ENCODE results near the gene DNM1. TPM values are rescaled to one million over a fixed set of nuclear protein-coding genes. Genes with fewer than 3 reads are reported as not detected.

The DNM1 gene
- total RNA-seq, 2 experiments from 2014 or later, result 0.60 to 1.0 TPM

GRCh38 chr9:128296340-128297220 is 93.4 kb downstream of the DNM1 start:
- no peak for DNase-seq
- Mint-ChIP-seq H3K4me3 (no peak overlapping the region), H3K4me1 (peaks cover 4% of the 10 kb centered on the region), H3K36me3 (ENCODE audit: low read depth) (no peaks in the 10 kb centered on the region), H3K9me3 (no peaks in the 10 kb centered on the region), H3K27me3 (no peaks in the 10 kb centered on the region), H3K27ac (peak overlapping the region; percentile 25)
- CTCF ChIA-PET, result interaction anchor here (1.0 to 2.3 kb wide), 9 partner anchors 8 to 117 kb away, joined by 3 to 6 read pairs (median 4); partner anchors contain the start of genes GOLGA2 and SWI5
- POLR2A ChIA-PET, result no interaction called here

DNA sequence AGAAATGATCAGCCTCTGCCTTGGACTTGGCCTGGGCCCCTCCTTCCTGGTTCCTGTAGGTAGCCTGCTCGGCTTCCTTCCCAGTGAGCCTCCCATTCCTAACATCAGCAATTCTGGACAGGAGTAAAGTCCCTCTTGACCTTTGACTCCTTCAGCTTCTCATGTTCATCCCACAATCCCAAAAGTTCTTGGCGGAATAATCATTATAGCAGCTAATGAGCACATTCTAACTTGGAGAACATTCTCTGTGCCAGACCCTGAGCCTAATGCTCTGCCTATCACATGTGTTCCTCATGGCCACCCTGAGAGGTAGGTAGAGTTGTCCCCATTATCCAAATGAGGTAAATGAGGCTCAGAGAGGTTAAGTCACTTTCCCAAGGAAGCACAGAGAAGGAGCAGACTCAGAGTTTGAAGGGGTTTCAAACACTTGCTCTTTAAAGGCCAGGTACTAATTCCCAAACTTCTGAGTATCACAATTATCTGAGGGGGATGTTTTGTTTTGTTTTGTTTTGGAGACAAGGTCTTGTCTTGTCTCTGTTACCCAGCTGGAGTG is 94.1 kb downstream of the DNM1 start:
- H3K27me3 Mint-ChIP-seq, result no peaks in the 10 kb centered on the region
- POLR2A ChIA-PET, result no interaction called here
- peaks cover 4% of the 10 kb centered on the region for H3K4me1 Mint-ChIP-seq
- H3K27ac Mint-ChIP-seq, result no peak overlapping the region
- no peaks in the 10 kb centered on the region for H3K9me3 Mint-ChIP-seq
- no peak for DNase-seq
- H3K36me3 Mint-ChIP-seq (ENCODE audit: low read depth), result no peaks in the 10 kb centered on the region
- CTCF ChIA-PET, result interaction anchor here (1.0 to 2.3 kb wide), 4 partner anchors 7 to 65 kb away, joined by 3 to 6 read pairs (median 4); no protein-coding TSS in a partner anchor
- no peak overlapping the region for H3K4me3 Mint-ChIP-seq

GRCh38 chr9:128298535-128299482 is 95.6 kb downstream of the DNM1 start:
- peaks cover 4% of the 10 kb centered on the region for H3K4me1 Mint-ChIP-seq
- no peak overlapping the region for H3K4me3 Mint-ChIP-seq
- H3K36me3 Mint-ChIP-seq (ENCODE audit: low read depth), result no peaks in the 10 kb centered on the region
- H3K9me3 Mint-ChIP-seq, result no peaks in the 10 kb centered on the region
- H3K27ac Mint-ChIP-seq, result no peak overlapping the region
- DNase-seq, result no peak
- CTCF ChIA-PET, result interaction anchor here (1.0 to 1.7 kb wide), 3 partner anchors 10 to 68 kb away, joined by 3 read pairs; no protein-coding TSS in a partner anchor
- POLR2A ChIA-PET, result no interaction called here
- H3K27me3 Mint-ChIP-seq, result no peaks in the 10 kb centered on the region

DNA sequence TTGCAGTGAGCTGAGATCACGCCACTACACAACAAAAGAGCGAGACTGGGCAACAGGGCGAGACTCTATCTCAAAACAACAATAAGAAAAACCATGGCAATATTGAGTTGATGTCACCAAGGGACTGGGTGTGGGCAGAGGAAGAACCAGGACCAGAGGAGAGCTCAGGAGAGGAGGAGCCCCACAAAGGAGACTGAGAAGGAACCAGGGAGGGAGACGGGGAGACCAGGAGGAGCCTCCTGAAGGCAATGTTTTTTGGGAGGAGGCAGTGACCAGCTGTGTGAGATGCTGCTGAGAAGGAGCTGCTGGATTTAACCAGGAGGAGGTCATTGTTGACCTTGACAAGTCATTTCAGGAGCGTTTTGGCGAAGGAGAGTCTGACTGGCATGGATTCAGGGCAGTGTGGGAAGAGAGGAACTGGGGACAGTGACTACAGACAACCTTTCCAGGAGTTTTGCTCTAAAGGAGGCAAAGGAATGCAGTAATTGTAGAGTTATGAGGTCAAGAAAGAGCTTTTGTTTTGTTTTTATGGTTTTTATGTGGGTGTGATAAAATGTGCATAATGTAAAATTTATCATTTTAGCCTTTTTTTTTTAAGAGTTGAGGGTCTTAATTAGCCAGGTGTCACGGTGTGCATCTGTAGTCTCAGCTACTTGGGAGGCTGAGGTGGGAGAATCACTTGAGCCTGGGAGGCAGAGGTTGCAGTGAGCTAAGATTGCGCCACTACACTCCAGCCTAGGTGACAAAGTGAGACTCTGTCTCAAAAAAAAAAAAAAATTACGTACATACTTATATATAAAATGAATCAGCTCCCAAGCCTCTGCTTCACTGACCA is 101.2 kb downstream of the DNM1 start:
- ChIA-PET POLR2A (interaction anchor here (0.6 kb wide), 1 partner anchor 9 kb away, joined by 3 read pairs; no protein-coding TSS in a partner anchor), CTCF (interaction anchor here (0.6 to 1.7 kb wide), 3 partner anchors 8 to 514 kb away, joined by 3 to 4 read pairs (median 4); no protein-coding TSS in a partner anchor)
- Mint-ChIP-seq H3K36me3 (ENCODE audit: low read depth) (peaks cover 5% of the 10 kb centered on the region), H3K4me3 (no peak overlapping the region), H3K4me1 (no peaks in the 10 kb centered on the region), H3K27ac (no peak overlapping the region), H3K9me3 (no peaks in the 10 kb centered on the region), H3K27me3 (no peaks in the 10 kb centered on the region)
- DNase-seq, result no peak

Small RNAs within 50 kb of the gene (microRNA-seq; reads per million reads assigned to microRNA genes)
- 0.84 reads per million for gene MIR199B (ENCODE audit: borderline microRNAs expressed, borderline replicate concordance)
- not detected for gene MIR3154 (ENCODE audit: borderline microRNAs expressed, borderline replicate concordance)

Other genes starting within 250 kb of the DNM1 start
- 100 to 1,000 TPM; 412 to 477 TPM for gene EEIG1, start 222.4 kb upstream of the DNM1 start, total RNA-seq
- 10 to 100 TPM; 13.9 to 14.2 TPM for gene NAIF1, start 136.1 kb upstream of the DNM1 start, total RNA-seq
- 10 to 100 TPM; 14.6 to 18.4 TPM for gene SLC25A25, start 135.1 kb upstream of the DNM1 start, total RNA-seq
- gene PTGES2, start 75.7 kb upstream of the DNM1 start, total RNA-seq, result 10 to 100 TPM; 57.2 to 59.9 TPM
- not detected for gene LCN2, start 53.9 kb upstream of the DNM1 start, total RNA-seq
- gene BBLN, start 43.1 kb upstream of the DNM1 start, total RNA-seq, result 10 to 100 TPM; 92.5 to 94.2 TPM
- gene CIZ1, start 11.8 kb upstream of the DNM1 start, total RNA-seq, result 100 to 1,000 TPM; 128 to 129 TPM
- gene GOLGA2, start 72.6 kb downstream of the DNM1 start, total RNA-seq, result 10 to 100 TPM; 42.6 to 42.8 TPM
- gene SWI5, start 72.9 kb downstream of the DNM1 start, total RNA-seq, result 1 to 10 TPM; 8.8 to 9.5 TPM
- 10 to 100 TPM; 22.2 to 26.7 TPM for gene TRUB2, start 119.1 kb downstream of the DNM1 start, total RNA-seq
- 10 to 100 TPM; 33.9 to 35.6 TPM for gene COQ4, start 119.5 kb downstream of the DNM1 start, total RNA-seq
- 10 to 100 TPM; 15.8 to 16.8 TPM for gene SLC27A4, start 137.1 kb downstream of the DNM1 start, total RNA-seq
- 10 to 100 TPM; 65.1 to 78.1 TPM for gene URM1, start 168.0 kb downstream of the DNM1 start, total RNA-seq
- gene CERCAM, start 217.5 kb downstream of the DNM1 start, total RNA-seq, result under 1 TPM; 0.17 to 0.37 TPM

Measured in activated CD4-positive, alpha-beta T cell treated with anti-CD3 and anti-CD28 coated beads, Interleukin-2, amount 10 ng/mL, durations not matched to agents 7 days and 5 days (primary cell).